Measurements from ENCODE around the gene STS. TPM values are rescaled to one million over a fixed set of nuclear protein-coding genes. Genes with fewer than 3 reads are reported as not detected.

Gene STS
- total RNA-seq, 5 donors from 2014 or later (not counting 1 experiment from before 2014, with no cell fraction given): 0.70 to 1.3 (median 0.85) TPM

DNA sequence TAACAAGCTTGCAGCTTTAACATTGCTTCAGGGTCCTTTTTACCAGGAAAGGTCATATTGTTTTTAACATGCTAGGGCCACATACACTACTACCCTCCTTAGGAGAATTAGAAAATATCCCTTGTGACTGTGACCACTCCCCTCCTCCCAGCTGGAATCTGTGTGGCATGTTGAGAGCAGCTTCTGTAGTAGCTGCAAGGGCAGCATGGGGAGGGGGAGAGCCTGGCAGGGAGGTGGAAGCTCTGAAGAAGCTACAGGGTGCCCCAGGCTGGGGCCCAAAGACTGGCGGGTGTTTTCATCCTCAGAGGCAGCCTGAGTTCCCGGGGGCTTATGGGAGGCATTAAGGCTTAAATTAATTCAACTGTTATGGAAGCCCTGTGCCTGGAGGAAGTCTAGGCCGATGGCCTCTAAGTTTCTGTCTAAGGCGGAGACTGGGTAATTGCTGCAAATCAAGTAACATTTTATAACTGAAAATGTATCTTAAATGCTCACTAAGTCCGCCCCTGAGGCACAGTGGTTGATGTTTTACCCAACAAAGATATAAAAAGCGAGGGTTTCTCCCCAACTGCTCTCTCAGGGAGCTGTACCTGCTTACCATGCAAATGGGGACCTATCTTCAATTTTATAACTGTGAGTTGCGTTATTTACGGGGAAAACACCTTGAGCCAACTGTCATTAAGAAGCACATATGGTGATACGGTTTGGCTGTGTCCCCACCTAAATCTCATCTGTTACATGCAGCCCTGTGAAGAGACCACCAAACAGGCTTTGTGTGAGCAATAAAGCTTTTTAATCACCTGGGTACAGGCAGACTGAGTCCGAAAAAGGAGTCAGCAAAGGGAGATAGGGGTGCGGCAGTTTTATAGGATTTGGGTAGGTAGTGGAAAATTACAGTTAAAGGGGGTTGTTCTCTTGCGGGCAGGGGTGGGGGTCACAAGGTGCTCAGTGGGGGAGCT lies 37.4 kb upstream of the STS start:
- Mint-ChIP-seq H3K4me1 (peaks cover 40 to 48% (median 45%) of the 10 kb centered on the region in 3 donors), H3K27me3 (no peaks in the 10 kb centered on the region), H3K36me3 (peaks cover 11% of the 10 kb centered on the region), H3K9me3 (no peaks in the 10 kb centered on the region), H3K27ac (peak overlapping the region in 1 of 2 donors; percentile 45), H3K4me3 (peak overlapping the region in 2 of 3 donors; percentile 5 to 67)
- peaks cover 12% of the 10 kb centered on the region in 2 experiments for H3K4me1 ChIP-seq (ENCODE audit: control insufficient read depth in 1 of 2, extremely low read depth in 1 of 2, insufficient read depth in 2 of 2, low read length in 2 of 2)
- ChIA-PET CTCF (no interaction called here), POLR2A (no interaction called here)
- peaks cover 3 to 5% of the 10 kb centered on the region in 2 donors for H3K36me3 ChIP-seq (ENCODE audit: control insufficient read depth in 2 of 2, extremely low read depth in 1 of 2, insufficient read depth in 1 of 2, low read length in 1 of 2)
- no peak for DNase-seq
- 100% methylated on average over 1 of the region's 12 CpGs for WGBS (ENCODE audit: insufficient coverage)
- H3K27ac ChIP-seq (ENCODE audit: low read length): no peak overlapping the region
- H3K9me3 ChIP-seq: no peaks in the 10 kb centered on the region
- H3K27me3 ChIP-seq (replicated peaks in 1 of 2; ENCODE audit: control insufficient read depth in 2 of 2, extremely low read depth in 1 of 2, insufficient read depth in 2 of 2, low read length in 1 of 2): no peaks in the 10 kb centered on the region
- H3K4me3 ChIP-seq (ENCODE audit: control insufficient read depth in 1 of 2, extremely low read depth in 1 of 2, low read length in 1 of 2): no peak overlapping the region
- no peak for ATAC-seq (replicated peaks in 1 of 4)

DNA sequence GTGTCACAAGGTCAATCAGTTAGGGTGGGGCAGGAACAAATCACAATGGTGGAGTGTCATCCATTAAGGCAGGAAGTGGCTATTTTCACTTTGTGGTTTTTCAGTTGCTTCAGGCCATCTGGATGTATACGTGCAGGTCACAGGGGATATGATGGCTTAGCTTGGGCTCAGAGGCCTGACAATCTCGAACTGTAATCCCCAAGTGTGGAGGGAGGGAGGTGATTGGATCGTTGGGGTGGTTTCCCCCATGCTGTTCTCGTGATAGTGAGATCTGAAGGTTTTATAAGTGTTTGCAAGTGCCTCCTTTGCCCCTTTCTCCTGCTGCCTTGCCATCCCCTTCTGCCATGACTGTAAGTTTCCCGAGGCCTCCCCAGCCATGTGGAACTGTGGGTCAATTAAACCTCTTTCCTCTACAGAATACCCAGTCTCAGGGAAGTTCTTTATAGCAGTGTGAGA lies 36.7 kb upstream of the STS start:
- H3K9me3 ChIP-seq: no peaks in the 10 kb centered on the region
- ChIA-PET CTCF (no interaction called here), POLR2A (no interaction called here)
- H3K27ac Mint-ChIP-seq: peak overlapping the region in 1 of 2 donors; percentile 45
- ATAC-seq (replicated peaks in 1 of 4) (no peak), DNase-seq (no peak)
- peaks cover 0 to 2% of the 10 kb centered on the region in 2 donors for H3K36me3 ChIP-seq (ENCODE audit: control insufficient read depth in 2 of 2, extremely low read depth in 1 of 2, insufficient read depth in 1 of 2, low read length in 1 of 2)
- no peak overlapping the region for H3K27ac ChIP-seq (ENCODE audit: low read length)
- peaks cover 42 to 52% (median 48%) of the 10 kb centered on the region in 3 donors for H3K4me1 Mint-ChIP-seq
- H3K4me1 ChIP-seq (ENCODE audit: control insufficient read depth in 1 of 2, extremely low read depth in 1 of 2, insufficient read depth in 2 of 2, low read length in 2 of 2): peaks cover 12% of the 10 kb centered on the region in 2 experiments
- H3K9me3 Mint-ChIP-seq: no peaks in the 10 kb centered on the region
- WGBS (ENCODE audit: insufficient coverage): no CpG with 5 or more reads among the region's 5 CpGs
- H3K4me3 ChIP-seq (ENCODE audit: control insufficient read depth in 1 of 2, extremely low read depth in 1 of 2, low read length in 1 of 2): no peak overlapping the region
- no peaks in the 10 kb centered on the region for H3K27me3 ChIP-seq (replicated peaks in 1 of 2; ENCODE audit: control insufficient read depth in 2 of 2, extremely low read depth in 1 of 2, insufficient read depth in 2 of 2, low read length in 1 of 2)
- peaks cover 8% of the 10 kb centered on the region for H3K36me3 Mint-ChIP-seq
- H3K4me3 Mint-ChIP-seq: peak overlapping the region in 2 of 3 donors; percentile 5 to 67
- H3K27me3 Mint-ChIP-seq: no peaks in the 10 kb centered on the region

DNA sequence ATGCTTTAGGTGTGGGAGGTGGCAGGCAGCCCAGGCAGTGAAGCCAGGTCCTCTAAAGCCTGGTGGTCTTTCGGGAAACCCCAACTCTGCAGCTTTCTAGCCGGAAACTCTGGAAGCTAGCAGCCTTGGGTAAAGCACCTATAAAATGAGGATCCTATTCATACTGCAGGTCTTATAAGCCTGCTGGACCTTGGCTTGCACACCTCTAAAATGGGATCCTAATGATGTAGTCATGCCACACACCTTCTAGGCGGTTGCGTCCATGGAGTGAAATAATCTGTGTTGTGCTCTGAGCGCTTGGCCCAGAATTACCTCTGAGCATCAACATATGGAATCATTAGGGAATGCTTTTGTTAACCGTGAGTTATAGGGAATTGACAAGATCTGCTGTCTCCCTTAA lies 36.0 kb upstream of the STS start:
- no peaks in the 10 kb centered on the region for H3K9me3 Mint-ChIP-seq
- peaks cover 12% of the 10 kb centered on the region in 2 experiments for H3K4me1 ChIP-seq (ENCODE audit: control insufficient read depth in 1 of 2, extremely low read depth in 1 of 2, insufficient read depth in 2 of 2, low read length in 2 of 2)
- POLR2A ChIA-PET: interaction anchor here in 1 of 2 donors (0.6 kb wide), 1 partner anchor 33 kb away, joined by 6 read pairs; no protein-coding TSS in a partner anchor
- H3K27me3 ChIP-seq (replicated peaks in 1 of 2; ENCODE audit: control insufficient read depth in 2 of 2, extremely low read depth in 1 of 2, insufficient read depth in 2 of 2, low read length in 1 of 2): no peaks in the 10 kb centered on the region
- H3K36me3 ChIP-seq (ENCODE audit: control insufficient read depth in 2 of 2, extremely low read depth in 1 of 2, insufficient read depth in 1 of 2, low read length in 1 of 2): peaks cover 0 to 2% of the 10 kb centered on the region in 2 donors
- no peak overlapping the region for H3K27ac ChIP-seq (ENCODE audit: low read length)
- H3K9me3 ChIP-seq: no peaks in the 10 kb centered on the region
- H3K27ac Mint-ChIP-seq: no peak overlapping the region
- CTCF ChIA-PET: no interaction called here
- H3K27me3 Mint-ChIP-seq: no peaks in the 10 kb centered on the region
- H3K36me3 Mint-ChIP-seq: peaks cover 8% of the 10 kb centered on the region
- no peak overlapping the region for H3K4me3 ChIP-seq (ENCODE audit: control insufficient read depth in 1 of 2, extremely low read depth in 1 of 2, low read length in 1 of 2)
- peaks cover 42 to 54% (median 49%) of the 10 kb centered on the region in 3 donors for H3K4me1 Mint-ChIP-seq
- 100% methylated on average over 1 of the region's 6 CpGs for WGBS (ENCODE audit: insufficient coverage)
- DNase-seq (no peak), ATAC-seq (replicated peaks in 1 of 4) (no peak)
- H3K4me3 Mint-ChIP-seq: no peak overlapping the region

DNA sequence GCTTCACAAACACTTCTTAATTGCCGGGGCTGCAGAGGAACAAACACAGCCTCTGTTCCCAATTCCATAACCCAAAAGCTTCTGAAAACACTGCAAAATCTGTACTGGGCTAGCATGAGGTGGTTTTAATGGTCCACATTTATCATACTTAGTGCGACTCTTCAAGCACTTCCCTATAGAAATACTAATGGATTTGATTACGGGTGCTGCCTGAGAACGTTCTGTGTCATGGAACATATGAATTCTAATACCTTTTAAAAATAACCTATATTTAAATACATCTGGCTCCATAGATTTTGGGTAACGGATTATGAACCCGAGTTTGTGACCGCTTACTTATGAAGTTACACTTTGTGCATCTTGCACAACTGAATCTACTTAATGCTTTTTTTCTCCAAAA lies 35.4 kb upstream of the STS start:
- Mint-ChIP-seq H3K36me3 (peaks cover 14% of the 10 kb centered on the region), H3K27ac (no peak overlapping the region), H3K27me3 (no peaks in the 10 kb centered on the region), H3K9me3 (peaks cover 0 to 3% (median 0%) of the 10 kb centered on the region in 3 donors), H3K4me3 (no peak overlapping the region), H3K4me1 (peaks cover 44 to 60% (median 54%) of the 10 kb centered on the region in 3 donors)
- CTCF ChIA-PET: no interaction called here
- WGBS (ENCODE audit: insufficient coverage): no CpG with 5 or more reads among the region's 7 CpGs
- Histone ChIP-seq H3K27me3 (replicated peaks in 1 of 2; ENCODE audit: control insufficient read depth in 2 of 2, extremely low read depth in 1 of 2, insufficient read depth in 2 of 2, low read length in 1 of 2) (no peaks in the 10 kb centered on the region), H3K27ac (ENCODE audit: low read length) (no peak overlapping the region), H3K36me3 (ENCODE audit: control insufficient read depth in 2 of 2, extremely low read depth in 1 of 2, insufficient read depth in 1 of 2, low read length in 1 of 2) (peaks cover 0 to 2% of the 10 kb centered on the region in 2 donors), H3K4me1 (ENCODE audit: control insufficient read depth in 1 of 2, extremely low read depth in 1 of 2, insufficient read depth in 2 of 2, low read length in 2 of 2) (peaks cover 12% of the 10 kb centered on the region in 2 experiments), H3K9me3 (no peaks in the 10 kb centered on the region), H3K4me3 (ENCODE audit: control insufficient read depth in 1 of 2, extremely low read depth in 1 of 2, low read length in 1 of 2) (no peak overlapping the region)
- DNase-seq (no peak), ATAC-seq (replicated peaks in 1 of 4) (no peak)
- POLR2A ChIA-PET: no interaction called here

DNA sequence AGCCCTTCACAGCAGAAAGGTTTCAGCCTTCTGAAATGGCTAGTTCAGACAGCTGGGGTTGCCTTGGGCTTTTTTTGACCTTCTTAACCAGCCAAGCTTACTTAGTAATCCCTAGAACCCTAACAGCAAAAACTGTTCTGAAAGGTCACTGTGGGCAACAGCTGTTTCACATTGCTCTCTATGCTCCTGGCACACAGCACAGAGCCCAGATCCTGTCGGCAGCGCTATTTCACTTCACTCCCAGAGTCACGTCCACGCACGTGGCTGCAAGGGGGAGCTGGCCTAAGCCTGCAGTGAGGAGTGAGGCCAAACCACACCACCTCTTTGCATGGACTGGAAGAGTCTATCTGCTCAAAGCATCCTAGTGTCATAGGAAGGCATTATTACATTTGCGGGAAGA lies 32.0 kb upstream of the STS start:
- Mint-ChIP-seq H3K4me3 (no peak overlapping the region), H3K27me3 (no peaks in the 10 kb centered on the region), H3K36me3 (peaks cover 21% of the 10 kb centered on the region), H3K27ac (no peak overlapping the region), H3K9me3 (peaks cover 0 to 6% (median 3%) of the 10 kb centered on the region in 3 donors), H3K4me1 (peaks cover 46 to 61% (median 57%) of the 10 kb centered on the region in 3 donors)
- Histone ChIP-seq H3K27ac (ENCODE audit: low read length) (no peak overlapping the region), H3K4me1 (ENCODE audit: control insufficient read depth in 1 of 2, extremely low read depth in 1 of 2, insufficient read depth in 2 of 2, low read length in 2 of 2) (peaks cover 2 to 12% of the 10 kb centered on the region in 2 experiments), H3K9me3 (no peaks in the 10 kb centered on the region), H3K27me3 (replicated peaks in 1 of 2; ENCODE audit: control insufficient read depth in 2 of 2, extremely low read depth in 1 of 2, insufficient read depth in 2 of 2, low read length in 1 of 2) (no peaks in the 10 kb centered on the region), H3K4me3 (ENCODE audit: control insufficient read depth in 1 of 2, extremely low read depth in 1 of 2, low read length in 1 of 2) (no peak overlapping the region), H3K36me3 (ENCODE audit: control insufficient read depth in 2 of 2, extremely low read depth in 1 of 2, insufficient read depth in 1 of 2, low read length in 1 of 2) (peaks cover 0 to 2% of the 10 kb centered on the region in 2 donors)
- DNase-seq (no peak), ATAC-seq (replicated peaks in 1 of 4) (no peak)
- ChIA-PET CTCF (no interaction called here), POLR2A (no interaction called here)
- 100% methylated on average over 1 of the region's 6 CpGs for WGBS (ENCODE audit: insufficient coverage)

DNA sequence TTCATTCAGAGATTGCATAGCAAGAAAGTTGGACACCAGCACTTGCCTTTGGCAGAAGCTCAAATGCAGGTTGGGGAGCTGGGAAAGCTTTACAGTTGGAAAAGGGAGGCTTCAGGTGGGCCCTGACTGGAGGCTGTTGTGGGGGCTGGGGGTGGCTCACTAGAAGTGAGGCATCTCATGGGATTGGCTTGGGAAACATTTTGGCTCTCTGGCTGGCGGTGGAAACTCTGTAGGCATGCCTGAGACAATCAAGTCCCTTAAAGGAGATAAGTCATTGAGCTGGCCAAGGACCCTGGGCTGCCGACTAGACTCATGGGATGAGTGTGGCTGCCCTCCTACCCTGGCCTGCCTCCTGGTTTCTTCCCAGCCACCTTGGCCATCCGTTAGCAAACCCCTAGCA lies 31.4 kb upstream of the STS start:
- Mint-ChIP-seq H3K36me3 (peaks cover 21% of the 10 kb centered on the region), H3K27ac (no peak overlapping the region), H3K27me3 (no peaks in the 10 kb centered on the region), H3K9me3 (peaks cover 0 to 6% (median 3%) of the 10 kb centered on the region in 3 donors), H3K4me3 (no peak overlapping the region), H3K4me1 (peaks cover 41 to 59% (median 57%) of the 10 kb centered on the region in 3 donors)
- WGBS (ENCODE audit: insufficient coverage): 94% methylated on average over 2 of the region's 3 CpGs
- ChIA-PET POLR2A (no interaction called here), CTCF (no interaction called here)
- H3K27me3 ChIP-seq (replicated peaks in 1 of 2; ENCODE audit: control insufficient read depth in 2 of 2, extremely low read depth in 1 of 2, insufficient read depth in 2 of 2, low read length in 1 of 2): no peaks in the 10 kb centered on the region
- no peak overlapping the region for H3K27ac ChIP-seq (ENCODE audit: low read length)
- DNase-seq (no peak), ATAC-seq (replicated peaks in 1 of 4) (no peak)
- H3K9me3 ChIP-seq: no peaks in the 10 kb centered on the region
- peaks cover 0 to 2% of the 10 kb centered on the region in 2 donors for H3K36me3 ChIP-seq (ENCODE audit: control insufficient read depth in 2 of 2, extremely low read depth in 1 of 2, insufficient read depth in 1 of 2, low read length in 1 of 2)
- H3K4me1 ChIP-seq (ENCODE audit: control insufficient read depth in 1 of 2, extremely low read depth in 1 of 2, insufficient read depth in 2 of 2, low read length in 2 of 2): peaks cover 0 to 8% of the 10 kb centered on the region in 2 experiments
- H3K4me3 ChIP-seq (ENCODE audit: control insufficient read depth in 1 of 2, extremely low read depth in 1 of 2, low read length in 1 of 2): no peak overlapping the region
